Spleen (tissue), 11 donors: ENCODE results near the gene CPTP. TPM values are rescaled to one million over a fixed set of nuclear protein-coding genes. Genes with fewer than 3 reads are reported as not detected.
A peak's percentile ranks its signal among the peaks of the same experiment; 100 is the strongest.

ENCODE experiments used
- DNase-seq: peaks from one replicate; pipeline ENCODE4 v3.0.0-alpha.2; 2020
- H3K27ac ChIP-seq, 8 donors: fragments of 200-600 bp; sonication (generic) in 7 of 8; 1 replicate in 4 of 8; 2 replicates in 4 of 8; pipeline versions ENCODE4 v1.5.0 to v1.8.0; 2016 to 2021; ENCODE audit warnings: inconsistent platforms in 4 of 8, mild to moderate bottlenecking in 4 of 8, moderate library complexity in 1 of 8
- H3K27me3 ChIP-seq, 7 donors: fragments of 200-600 bp; sonication (generic) in 6 of 7; replicated peaks in 1 of 7; 1 replicate in 4 of 7; 2 replicates in 3 of 7; pipeline versions ENCODE4 v1.5.0 to v1.8.0; 2016 to 2021; ENCODE audit warnings: inconsistent platforms in 3 of 7, mild to moderate bottlenecking in 1 of 7
- H3K36me3 ChIP-seq, 6 donors: fragments of 200-600 bp; sonication (generic) in 5 of 6; 1 replicate in 4 of 6; 2 replicates in 2 of 6; pipeline versions ENCODE4 v1.5.0 to v1.8.0; 2016 to 2021; ENCODE audit warnings: inconsistent platforms in 2 of 6
- H3K4me1 ChIP-seq, 6 donors: fragments of 200-600 bp; sonication (generic) in 5 of 6; 1 replicate in 3 of 6; 2 replicates in 3 of 6; pipeline versions ENCODE4 v1.5.0 to v1.8.0; 2016 to 2021; ENCODE audit warnings: inconsistent platforms in 3 of 6
- H3K4me3 ChIP-seq, 8 donors: fragments of 200-600 bp; sonication (generic) in 7 of 8; 1 replicate in 4 of 8; 2 replicates in 4 of 8; pipeline versions ENCODE4 v1.5.0 to v1.8.0; 2016 to 2021; ENCODE audit warnings: inconsistent platforms in 4 of 8, mild to moderate bottlenecking in 4 of 8, moderate library complexity in 2 of 8
- H3K9me3 ChIP-seq, 8 donors: fragments of 200-600 bp; sonication (generic) in 7 of 8; 1 replicate in 4 of 8; 2 replicates in 4 of 8; pipeline versions ENCODE4 v1.5.0 to v1.8.0; 2016 to 2021; ENCODE audit warnings: inconsistent platforms in 4 of 8
- POLR2A ChIP-seq, 3 donors: fragments of 450-650 bp; IDR thresholded peaks; one replicate each; pipeline ENCODE4 v1.5.1; 2017; ENCODE audit warnings: antibody characterized with exemption in 3 of 3, mild to moderate bottlenecking in 1 of 3
- POLR2AphosphoS5 ChIP-seq, 3 donors: sonication (generic); formaldehyde crosslinking; IDR thresholded peaks; one replicate each; pipeline ENCODE4 v1.5.1; 2017; ENCODE audit warnings: antibody characterized with exemption in 3 of 3
- WGBS, 5 donors: extraction: QIAGEN DNeasy Blood & Tissue Kit in 3 of 5; methylation state at CpG; one replicate each; pipeline versions ENCODE4 v1.1.5 to v1.1.7; 2013 to 2018; 5-methylcytosine and 5-hydroxymethylcytosine counted together
- intact Hi-C: fragments of 100-400 bp; cut with DNase I; formaldehyde crosslinking; loops from one replicate; pipeline ENCODE4 v1.15.0; 2023; ENCODE audit warnings: low total_unique reads
- polyA plus RNA-seq, 3 donors: library from polyadenylated mRNA; stranded (reverse); fragments of 200-250 nt; gene quantifications; one replicate each; pipeline ENCODE4 v1.2.1, GENCODE V29; 2013
- total RNA-seq, 7 donors: library from RNA; depleted of rRNA in 3 of 7; stranded (reverse); fragments of >200 nt in 3 of 7; fragmentation: NEBNext Ultra II Directional in 4 of 7; extraction: Animal tissue kit (Norgen Biotek cat#: 25700) in 4 of 7; gene quantifications; one replicate each; pipeline versions ENCODE4 v1.1.0 to v1.2.1, GENCODE V29; 2016 to 2021
- TF ChIP-seq, protein P1 (sequence below), 11 experiments: fragments of 200-600 bp in 7 of 11; fragments of 450-650 bp in 4 of 11; sonication (generic) in 4 of 11; IDR thresholded peaks in 8 of 11; conservative IDR thresholded peaks in 3 of 11; 1 replicate in 7 of 11; 2 replicates in 4 of 11; pipeline versions ENCODE4 v1.4.0 to v1.8.0; 2016 to 2021; ENCODE audit warnings: antibody characterized with exemption in 11 of 11, inconsistent platforms in 4 of 11, mild to moderate bottlenecking in 1 of 11
- donor health status: healthy with polysubstance abuse.
- donor health status: DM: no; HTN: no; CAD: no; lungs with moderate emphysema.
- donor health status: DM: no; HTN: no; CAD: no.
- donor health status: Bipolar disorder and iron deficiency.
- donor health status: healthy.
- donor health status: DM: no; HTN: no; CAD: no.
- donor health status: DM: yes; HTN: yes; CAD: no.

Gene CPTP
- total and polyA plus RNA-seq, 10 donors = 7.5 to 42.1 (median 25.9) TPM

DNA sequence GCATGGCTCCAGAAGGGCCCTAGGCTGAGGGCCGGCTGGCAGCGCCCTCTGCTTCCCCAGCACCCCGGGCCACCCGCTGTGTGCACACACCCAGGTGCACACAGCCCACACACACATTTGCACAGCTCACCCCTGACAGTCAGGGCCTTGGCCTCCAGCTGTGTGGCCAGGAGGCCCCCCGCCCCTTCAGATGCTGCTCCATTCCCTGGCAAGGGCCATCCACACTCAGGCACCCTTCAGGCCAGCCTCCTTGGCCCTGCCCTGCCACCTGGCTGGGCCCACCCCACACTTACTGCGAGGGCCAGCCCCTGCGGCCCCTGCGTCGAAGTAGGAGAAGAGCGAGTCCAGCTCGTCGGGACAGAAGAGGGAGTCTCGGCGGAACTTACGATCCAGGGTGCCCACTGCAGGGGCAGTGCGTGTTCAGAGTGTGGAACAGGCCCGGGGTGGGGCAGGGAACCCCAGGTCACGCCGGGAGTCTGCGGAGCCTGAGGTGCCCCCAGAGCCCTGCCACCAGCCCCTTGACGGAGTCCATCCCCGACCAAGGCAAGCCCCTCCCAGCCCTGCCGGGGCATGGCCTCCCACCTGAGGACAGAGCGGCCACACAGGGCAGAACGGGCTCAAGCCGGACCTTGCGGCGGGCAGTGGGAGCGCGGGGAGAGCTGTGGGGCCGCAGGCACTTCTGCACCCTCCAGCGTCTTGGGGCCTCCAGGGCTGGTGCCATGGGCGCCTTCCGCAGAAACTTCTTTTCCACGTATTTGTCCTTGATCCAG, 29.3 kb upstream of the CPTP start:
- Histone ChIP-seq H3K9me3 (no peaks in the 10 kb centered on the region), H3K4me3 (no peak overlapping the region), H3K36me3 (peaks cover 0 to 63% (median 7%) of the 10 kb centered on the region in 6 donors), H3K27me3 (peaks cover 0 to 4% (median 0%) of the 10 kb centered on the region in 7 donors), H3K27ac (no peak overlapping the region), H3K4me1 (peaks cover 0 to 25% (median 10%) of the 10 kb centered on the region in 6 donors)
- TF ChIP-seq POLR2AphosphoS5 (IDR thresholded peaks at IDR 0.05) = no peak
- TF ChIP-seq, protein P1, sequence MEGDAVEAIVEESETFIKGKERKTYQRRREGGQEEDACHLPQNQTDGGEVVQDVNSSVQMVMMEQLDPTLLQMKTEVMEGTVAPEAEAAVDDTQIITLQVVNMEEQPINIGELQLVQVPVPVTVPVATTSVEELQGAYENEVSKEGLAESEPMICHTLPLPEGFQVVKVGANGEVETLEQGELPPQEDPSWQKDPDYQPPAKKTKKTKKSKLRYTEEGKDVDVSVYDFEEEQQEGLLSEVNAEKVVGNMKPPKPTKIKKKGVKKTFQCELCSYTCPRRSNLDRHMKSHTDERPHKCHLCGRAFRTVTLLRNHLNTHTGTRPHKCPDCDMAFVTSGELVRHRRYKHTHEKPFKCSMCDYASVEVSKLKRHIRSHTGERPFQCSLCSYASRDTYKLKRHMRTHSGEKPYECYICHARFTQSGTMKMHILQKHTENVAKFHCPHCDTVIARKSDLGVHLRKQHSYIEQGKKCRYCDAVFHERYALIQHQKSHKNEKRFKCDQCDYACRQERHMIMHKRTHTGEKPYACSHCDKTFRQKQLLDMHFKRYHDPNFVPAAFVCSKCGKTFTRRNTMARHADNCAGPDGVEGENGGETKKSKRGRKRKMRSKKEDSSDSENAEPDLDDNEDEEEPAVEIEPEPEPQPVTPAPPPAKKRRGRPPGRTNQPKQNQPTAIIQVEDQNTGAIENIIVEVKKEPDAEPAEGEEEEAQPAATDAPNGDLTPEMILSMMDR (IDR thresholded peaks at IDR 0.05 in 8 of 11, conservative IDR thresholded peaks at IDR 0.05 in 3 of 11) = no peak
- DNase-seq = no peak
- 94 to 97% (median 95%) methylated on average over 26 to 35 of the region's 35 CpGs for WGBS, 5 donors
- intact Hi-C loops = no loop called here

DNA sequence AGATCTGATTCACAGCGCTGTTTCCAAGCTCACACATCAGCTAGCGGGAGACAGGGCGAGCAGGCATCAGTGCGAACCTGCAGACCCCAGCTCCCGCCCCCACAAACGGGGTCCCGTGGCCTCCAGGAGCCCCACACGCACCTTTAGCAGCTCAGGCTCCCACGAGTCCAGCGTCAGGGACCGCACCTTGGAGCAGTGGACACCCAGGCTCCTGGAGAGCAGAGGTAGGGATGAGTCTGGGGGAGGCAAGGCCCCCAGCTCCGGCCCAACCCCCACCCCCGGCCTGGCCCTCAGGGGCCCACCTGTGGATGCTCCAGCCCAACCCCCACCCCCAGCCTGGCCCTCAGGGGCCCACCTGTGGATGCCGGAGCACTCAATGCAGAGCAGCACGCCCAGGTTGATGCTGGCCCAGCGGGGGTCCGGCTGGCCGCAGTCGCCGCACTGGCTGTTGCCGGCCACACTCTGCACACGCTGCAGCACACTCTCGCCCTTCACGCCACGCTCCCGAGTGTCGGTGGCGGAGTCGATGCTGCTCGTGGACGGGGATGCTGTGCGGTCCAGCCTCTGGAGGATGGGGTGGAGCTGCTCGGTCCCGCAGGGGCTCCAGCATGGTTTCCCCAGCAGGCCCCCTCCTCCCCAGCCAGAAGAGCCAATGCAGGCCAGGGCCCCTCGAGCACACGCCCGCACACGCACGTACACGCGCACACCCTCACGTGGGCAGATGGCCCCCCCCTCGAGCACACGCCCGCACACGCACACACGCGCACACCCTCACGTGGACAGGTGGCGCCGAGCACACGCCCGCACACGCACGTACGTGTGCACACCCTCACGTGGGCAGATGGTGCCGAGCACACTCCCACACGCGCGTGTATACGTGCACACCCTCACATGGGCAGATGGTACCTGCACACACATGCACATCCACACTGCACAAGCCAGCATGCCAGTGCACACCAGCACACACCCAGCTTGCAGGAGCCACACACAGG, 28.2 kb upstream of the CPTP start:
- Histone ChIP-seq H3K27me3 (no peaks in the 10 kb centered on the region), H3K9me3 (no peaks in the 10 kb centered on the region), H3K27ac (no peak overlapping the region), H3K4me1 (peaks cover 0 to 18% (median 8%) of the 10 kb centered on the region in 6 donors), H3K36me3 (peaks cover 0 to 63% (median 7%) of the 10 kb centered on the region in 6 donors), H3K4me3 (no peak overlapping the region)
- intact Hi-C loops = no loop called here
- no peak for DNase-seq
- 93 to 97% (median 95%) methylated on average over 34 to 62 of the region's 62 CpGs for WGBS, 5 donors
- TF ChIP-seq POLR2AphosphoS5 (IDR thresholded peaks at IDR 0.05) (peak in 1 of 3 donors; percentile 21), POLR2A (IDR thresholded peaks at IDR 0.05) (no peak)

DNA sequence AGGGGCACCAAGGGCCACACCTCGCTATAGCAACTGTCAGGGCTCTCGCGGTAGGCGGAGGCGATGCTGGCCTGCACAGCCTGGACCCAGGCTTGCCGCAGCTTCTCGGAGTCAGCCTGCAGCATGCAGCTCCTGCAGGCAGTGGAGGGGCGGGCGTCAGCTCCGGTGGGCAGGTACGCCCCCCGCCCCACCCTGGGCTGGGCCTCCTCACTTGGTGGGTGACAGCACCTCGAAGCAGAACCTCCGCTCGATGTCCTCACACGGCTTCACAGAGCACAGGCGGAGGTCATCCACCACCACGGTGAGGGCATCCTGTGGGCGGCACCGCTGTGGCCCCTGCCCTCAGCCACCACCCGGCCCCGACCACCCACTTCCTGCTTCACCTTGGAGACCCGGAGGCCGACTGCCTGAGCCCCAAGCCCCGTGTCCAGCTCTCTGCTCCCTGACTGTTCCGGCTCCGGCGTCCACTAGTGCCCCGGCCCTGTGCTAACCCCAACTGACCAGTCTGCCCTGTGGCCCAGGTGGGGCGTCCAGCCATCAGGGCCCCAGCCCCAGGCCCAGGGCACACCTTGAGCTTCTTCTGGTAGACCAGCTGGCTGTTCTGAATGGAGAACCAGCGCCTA, 26.7 kb upstream of the CPTP start:
- H3K27ac ChIP-seq = no peak overlapping the region
- H3K36me3 ChIP-seq = peaks cover 0 to 60% (median 7%) of the 10 kb centered on the region in 6 donors
- no peaks in the 10 kb centered on the region for H3K9me3 ChIP-seq
- DNase-seq = no peak
- intact Hi-C loops = no loop called here
- H3K4me1 ChIP-seq = peaks cover 0 to 9% (median 0%) of the 10 kb centered on the region in 6 donors
- 80 to 90% (median 88%) methylated on average over 13 to 31 of the region's 31 CpGs for WGBS, 5 donors
- H3K4me3 ChIP-seq = no peak overlapping the region
- H3K27me3 ChIP-seq = no peaks in the 10 kb centered on the region
- TF ChIP-seq POLR2A (IDR thresholded peaks at IDR 0.05) (no peak), POLR2AphosphoS5 (IDR thresholded peaks at IDR 0.05) (peak in 1 of 3 donors; percentile 47)
- TF ChIP-seq, protein P1 (IDR thresholded peaks at IDR 0.05 in 8 of 11, conservative IDR thresholded peaks at IDR 0.05 in 3 of 11) = no peak

DNA sequence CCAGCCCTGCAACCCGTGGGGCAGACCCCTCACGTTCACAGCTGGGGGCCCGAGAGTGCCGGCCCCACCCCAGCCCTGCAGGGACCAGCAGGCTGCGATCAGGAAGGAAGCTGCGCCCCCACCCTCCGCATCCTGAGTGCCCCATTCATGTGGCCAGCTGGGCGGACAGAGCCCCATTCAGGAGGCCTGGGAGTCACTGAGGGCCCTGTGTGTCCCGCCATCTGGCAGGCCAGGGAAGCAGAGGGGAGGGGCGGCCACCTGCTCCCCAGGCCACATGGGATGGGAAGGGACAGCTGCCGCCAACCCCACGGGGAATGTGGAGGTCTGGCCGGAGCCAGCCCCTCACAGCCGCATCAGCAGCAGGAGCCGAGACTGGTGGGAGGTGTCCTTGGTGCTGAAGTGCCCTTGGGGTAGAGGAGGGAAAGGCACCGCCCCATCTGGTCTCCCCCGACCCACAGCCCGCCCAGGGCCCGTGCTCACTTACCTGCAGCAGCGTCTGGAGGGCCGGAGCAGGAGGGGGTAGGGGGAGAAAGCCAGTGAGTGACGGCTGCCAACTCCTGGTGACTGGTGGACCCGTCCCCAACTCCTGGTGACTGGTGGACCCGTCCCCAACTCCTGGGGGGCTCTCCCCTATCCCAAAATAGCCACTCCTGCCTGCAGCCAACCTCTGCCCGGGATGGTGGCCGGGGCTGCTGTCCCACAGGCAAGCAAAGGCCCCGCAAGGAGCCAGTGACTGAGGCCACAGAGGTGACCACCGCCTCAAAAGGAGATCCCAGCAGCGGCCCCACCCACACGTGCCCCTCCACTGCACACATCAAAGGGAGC, 25.5 kb upstream of the CPTP start:
- H3K9me3 ChIP-seq = no peaks in the 10 kb centered on the region
- intact Hi-C loops = no loop called here
- no peak overlapping the region for H3K4me3 ChIP-seq
- no peak overlapping the region for H3K27ac ChIP-seq
- peaks cover 0 to 48% (median 7%) of the 10 kb centered on the region in 6 donors for H3K36me3 ChIP-seq
- 72 to 79% (median 75%) methylated on average over 7 to 30 of the region's 30 CpGs for WGBS, 5 donors
- TF ChIP-seq, protein P1 (IDR thresholded peaks at IDR 0.05 in 8 of 11, conservative IDR thresholded peaks at IDR 0.05 in 3 of 11) = no peak
- peak in 1 of 3 donors; percentile 19 for TF ChIP-seq POLR2AphosphoS5 (IDR thresholded peaks at IDR 0.05)
- H3K4me1 ChIP-seq = peaks cover 0 to 21% (median 5%) of the 10 kb centered on the region in 6 donors
- DNase-seq = no peak
- no peaks in the 10 kb centered on the region for H3K27me3 ChIP-seq
